Measurements from ENCODE around the gene TUBB4B.

The TUBB4B gene

DNA sequence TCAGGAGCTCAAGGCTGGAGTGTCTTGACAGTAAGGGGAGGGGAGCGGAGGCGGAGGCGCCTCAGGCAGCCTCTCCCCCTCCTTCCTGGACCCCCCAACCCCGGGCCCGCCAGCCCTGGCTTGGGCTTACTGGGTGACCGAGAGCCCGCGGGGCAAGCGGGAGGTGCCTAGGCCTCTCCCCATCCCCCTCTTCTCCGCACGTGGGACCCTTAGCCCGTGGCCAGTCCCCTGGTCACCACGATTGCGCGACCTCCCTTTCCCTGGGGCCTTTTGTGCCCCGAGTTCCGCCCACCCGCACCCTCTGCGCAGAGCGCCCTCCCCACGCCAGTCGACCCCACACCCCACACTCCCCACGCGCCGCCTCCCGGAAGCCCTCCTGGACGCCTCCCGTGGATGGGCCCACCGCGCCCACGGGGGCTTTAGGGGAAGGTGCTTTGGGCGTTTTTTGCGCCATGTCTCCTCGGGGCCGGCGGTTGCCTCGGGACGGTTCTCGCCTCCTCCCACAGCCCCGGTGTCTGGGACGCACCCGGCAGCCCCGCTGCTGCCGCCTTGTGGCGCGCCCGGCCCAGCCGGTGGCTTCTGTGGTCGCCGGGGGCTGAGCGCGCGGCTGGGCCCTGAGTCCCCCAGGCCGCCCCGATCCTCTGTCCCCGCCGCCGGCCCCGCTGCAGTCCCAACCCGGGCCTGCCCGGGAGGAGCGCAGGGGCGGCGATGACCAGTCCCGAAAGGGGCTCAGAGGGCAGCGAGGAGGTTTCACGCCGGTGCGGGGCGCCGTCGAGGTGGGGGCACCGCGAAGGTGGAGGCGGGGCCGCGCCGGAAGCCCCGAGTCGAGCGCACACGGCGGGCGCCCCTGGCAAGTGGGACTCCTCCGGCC, 39.6 kb downstream of the TUBB4B start:
- no peak overlapping the region for H3K27ac ChIP-seq (ENCODE audit: insufficient read depth, low read length, poor library complexity, severe bottlenecking)
- H3K27me3 ChIP-seq (replicated peaks; ENCODE audit: control insufficient read depth, insufficient read depth, low read length, poor library complexity, severe bottlenecking), result no peaks in the 10 kb centered on the region
- no peaks in the 10 kb centered on the region for H3K9me3 ChIP-seq (ENCODE audit: control insufficient read depth, low read length)
- H3K4me3 ChIP-seq (ENCODE audit: insufficient read depth, low read depth, low read length, poor library complexity, severe bottlenecking), result no peak overlapping the region
- H3K36me3 ChIP-seq (ENCODE audit: control insufficient read depth, insufficient read depth, low read length), result peaks cover 5% of the 10 kb centered on the region
- DNase-seq, result no peak
- H3K4me1 ChIP-seq (ENCODE audit: control insufficient read depth, insufficient read depth, low read length, poor library complexity, severe bottlenecking), result peaks cover 19% of the 10 kb centered on the region

DNA sequence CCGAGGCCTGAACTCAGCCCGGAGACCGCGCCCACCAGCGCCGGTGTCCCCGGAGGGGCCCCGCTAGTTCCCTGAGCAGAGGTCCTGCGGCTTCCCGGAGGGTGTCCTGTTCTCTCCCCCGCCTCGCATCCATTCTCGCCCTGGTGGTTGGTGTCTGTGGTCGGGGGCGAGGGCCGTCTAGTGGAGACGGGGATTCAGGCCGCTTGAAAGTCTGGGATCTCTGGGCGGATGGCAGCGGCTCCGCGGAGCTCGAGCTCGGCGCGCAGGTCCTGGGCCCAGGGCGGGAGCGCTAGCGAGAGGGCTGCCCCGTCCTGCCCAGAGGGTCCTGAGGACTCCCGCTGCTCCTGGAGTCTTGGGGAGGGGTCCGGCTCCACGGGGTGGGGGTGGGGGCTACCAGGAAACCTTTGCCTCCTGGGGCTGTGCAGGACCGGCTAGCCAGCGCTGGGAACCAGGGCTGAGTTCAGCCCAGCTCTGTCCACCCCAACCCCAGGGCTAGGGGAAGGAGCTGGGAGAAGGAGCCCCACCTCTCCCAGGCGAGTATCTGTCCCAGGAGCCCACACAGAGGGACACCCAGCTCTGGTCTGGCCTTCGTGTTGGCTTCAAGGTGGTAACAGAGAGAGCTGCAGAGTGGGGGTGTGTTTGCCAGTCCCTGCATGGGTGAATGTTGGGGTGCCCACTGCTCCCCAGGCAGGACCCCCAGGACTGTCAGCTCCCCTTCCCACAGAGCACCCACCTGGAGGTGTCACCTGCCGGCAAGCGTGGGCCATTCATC, 40.4 kb downstream of the TUBB4B start:
- H3K4me3 ChIP-seq (ENCODE audit: insufficient read depth, low read depth, low read length, poor library complexity, severe bottlenecking), result no peak overlapping the region
- no peak overlapping the region for H3K27ac ChIP-seq (ENCODE audit: insufficient read depth, low read length, poor library complexity, severe bottlenecking)
- peaks cover 5% of the 10 kb centered on the region for H3K36me3 ChIP-seq (ENCODE audit: control insufficient read depth, insufficient read depth, low read length)
- no peaks in the 10 kb centered on the region for H3K27me3 ChIP-seq (replicated peaks; ENCODE audit: control insufficient read depth, insufficient read depth, low read length, poor library complexity, severe bottlenecking)
- DNase-seq, result no peak
- H3K9me3 ChIP-seq (ENCODE audit: control insufficient read depth, low read length), result no peaks in the 10 kb centered on the region
- peaks cover 19% of the 10 kb centered on the region for H3K4me1 ChIP-seq (ENCODE audit: control insufficient read depth, insufficient read depth, low read length, poor library complexity, severe bottlenecking)

DNA sequence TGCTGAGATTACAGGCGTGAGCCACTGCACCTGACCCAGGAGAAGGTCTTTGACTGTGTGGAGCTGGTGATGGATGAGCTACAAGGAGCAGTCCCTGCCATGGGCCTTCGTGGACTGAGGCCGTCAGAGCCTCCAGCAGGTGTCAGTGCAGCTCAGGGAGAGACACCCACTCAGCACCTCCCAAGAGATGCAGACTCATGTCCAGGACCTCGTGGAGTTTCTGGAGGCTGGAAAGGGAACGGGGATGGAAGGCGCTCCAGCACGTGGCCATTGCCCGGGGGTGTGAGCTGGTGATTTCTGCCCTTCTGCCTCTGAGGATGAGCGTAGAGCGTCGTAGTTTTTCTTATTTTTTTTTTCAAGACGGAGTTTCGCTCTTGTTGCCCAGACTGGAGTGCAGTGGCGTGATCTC, 45.9 kb downstream of the TUBB4B start:
- DNase-seq, result no peak
- Histone ChIP-seq H3K9me3 (ENCODE audit: control insufficient read depth, low read length) (no peaks in the 10 kb centered on the region), H3K4me1 (ENCODE audit: control insufficient read depth, insufficient read depth, low read length, poor library complexity, severe bottlenecking) (no peaks in the 10 kb centered on the region), H3K27ac (ENCODE audit: insufficient read depth, low read length, poor library complexity, severe bottlenecking) (no peak overlapping the region), H3K36me3 (ENCODE audit: control insufficient read depth, insufficient read depth, low read length) (no peaks in the 10 kb centered on the region), H3K27me3 (replicated peaks; ENCODE audit: control insufficient read depth, insufficient read depth, low read length, poor library complexity, severe bottlenecking) (no peaks in the 10 kb centered on the region), H3K4me3 (ENCODE audit: insufficient read depth, low read depth, low read length, poor library complexity, severe bottlenecking) (no peak overlapping the region)

GRCh38 chr9:137293094-137293481, 52.0 kb downstream of the TUBB4B start:
- H3K27me3 ChIP-seq (replicated peaks; ENCODE audit: control insufficient read depth, insufficient read depth, low read length, poor library complexity, severe bottlenecking), result peaks cover 35% of the 10 kb centered on the region
- no peak for DNase-seq
- no peaks in the 10 kb centered on the region for H3K36me3 ChIP-seq (ENCODE audit: control insufficient read depth, insufficient read depth, low read length)
- H3K4me1 ChIP-seq (ENCODE audit: control insufficient read depth, insufficient read depth, low read length, poor library complexity, severe bottlenecking), result peaks cover 3% of the 10 kb centered on the region
- no peaks in the 10 kb centered on the region for H3K9me3 ChIP-seq (ENCODE audit: control insufficient read depth, low read length)
- H3K27ac ChIP-seq (ENCODE audit: insufficient read depth, low read length, poor library complexity, severe bottlenecking), result no peak overlapping the region
- no peak overlapping the region for H3K4me3 ChIP-seq (ENCODE audit: insufficient read depth, low read depth, low read length, poor library complexity, severe bottlenecking)

Data from effector memory CD4-positive, alpha-beta T cell (primary cell).